HS-5 (cell line): Measurements from ENCODE around the gene SSR4.
"Not testable (repeated sequence)": the region's sequence is repeated elsewhere in the genome, so short reads cannot be mapped to it uniquely, and the experiment has no call there.

Source experiments
- DNase-seq: peaks from one replicate; pipeline ENCODE4 v3.0.0-alpha.2; 2012; ENCODE audit warnings: low read depth

The SSR4 gene

DNA sequence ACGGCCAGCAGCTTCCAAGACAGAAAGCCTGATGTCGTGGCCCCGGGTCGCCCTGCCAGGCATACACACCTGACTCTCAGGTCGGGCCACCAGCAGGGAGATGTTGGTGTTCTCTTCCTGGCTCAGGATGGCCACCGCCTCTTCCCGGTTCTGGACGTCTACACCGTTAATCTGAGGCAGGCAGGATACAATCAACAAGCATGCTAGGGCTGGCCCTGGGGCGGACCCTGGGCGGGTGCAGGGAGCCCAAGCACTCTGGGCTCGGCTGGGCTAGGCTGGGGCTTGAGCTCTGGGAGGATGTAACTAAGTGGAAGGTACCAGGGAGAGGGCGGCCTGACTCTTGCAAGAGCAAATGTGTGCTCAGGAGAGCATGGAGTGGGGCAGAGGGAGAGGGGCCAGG is 11.0 kb downstream of the SSR4 start:
- no peak for DNase-seq

DNA sequence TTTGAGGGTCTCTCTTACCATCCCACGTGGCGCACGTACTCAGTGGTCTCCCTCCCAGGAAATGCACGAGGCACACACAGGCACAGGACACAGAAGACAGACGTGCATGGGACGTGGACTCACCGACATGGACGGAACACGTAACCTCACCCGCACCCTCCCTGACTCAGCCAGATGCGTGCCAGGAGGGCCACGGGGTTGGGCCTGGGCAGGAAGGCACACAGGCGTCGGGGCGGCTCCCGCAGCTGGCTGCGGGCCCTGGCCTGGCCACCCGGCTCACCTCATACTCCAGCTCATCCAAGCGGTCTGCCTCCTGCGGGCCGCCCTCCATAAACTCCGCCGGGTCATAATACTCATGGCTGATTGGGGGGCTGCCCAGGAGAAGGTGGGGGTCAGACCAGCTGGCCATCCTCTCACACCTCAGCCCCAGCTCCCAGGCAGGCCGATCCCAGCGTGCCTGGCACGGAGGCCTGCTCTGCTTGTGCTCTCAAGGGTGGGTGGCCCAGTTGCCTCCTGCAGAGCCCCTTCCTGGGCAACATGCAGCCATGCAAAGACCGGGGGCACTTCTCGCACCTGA is 12.6 kb downstream of the SSR4 start:
- DNase-seq, result no peak

DNA sequence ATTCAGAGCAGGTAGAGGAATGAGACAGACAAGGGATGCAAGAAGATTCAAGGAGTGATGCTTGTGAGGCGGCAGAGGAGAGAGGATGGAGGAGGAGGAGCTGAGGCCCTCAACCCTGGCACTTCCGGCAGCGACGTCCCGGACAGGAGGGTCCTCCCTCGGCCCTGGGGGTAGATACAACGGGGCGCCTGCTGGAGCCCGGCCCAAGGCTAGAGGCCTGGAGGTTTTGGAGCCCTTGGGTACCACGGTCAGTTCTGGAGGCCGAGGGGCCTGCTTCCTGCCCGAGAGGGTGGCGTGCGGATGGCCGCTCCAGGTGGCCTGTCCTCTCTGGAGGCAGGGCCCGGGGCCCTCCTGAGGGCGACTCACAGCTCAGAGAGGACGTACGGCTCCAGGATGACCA is 13.5 kb downstream of the SSR4 start:
- no peak for DNase-seq

DNA sequence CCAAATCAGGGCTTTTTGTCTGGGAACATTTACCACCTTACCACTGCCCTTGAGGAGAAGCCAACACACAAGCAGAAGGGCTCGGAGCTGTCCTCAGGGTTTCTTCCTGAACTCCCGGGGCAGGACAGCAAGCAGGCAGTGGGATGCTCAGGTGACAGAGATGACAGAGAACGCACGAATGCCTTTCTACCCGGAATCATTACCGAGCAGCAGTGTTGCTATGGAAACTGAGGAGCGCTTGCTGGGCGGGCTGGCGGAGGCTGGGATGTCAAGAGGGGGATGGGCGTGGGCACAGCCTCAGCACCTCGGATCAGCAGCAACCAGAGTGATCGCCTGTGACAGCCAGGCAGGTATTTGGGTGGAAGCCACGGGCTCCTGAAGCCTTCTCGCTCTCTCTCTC is 17.8 kb downstream of the SSR4 start:
- no peak for DNase-seq

DNA sequence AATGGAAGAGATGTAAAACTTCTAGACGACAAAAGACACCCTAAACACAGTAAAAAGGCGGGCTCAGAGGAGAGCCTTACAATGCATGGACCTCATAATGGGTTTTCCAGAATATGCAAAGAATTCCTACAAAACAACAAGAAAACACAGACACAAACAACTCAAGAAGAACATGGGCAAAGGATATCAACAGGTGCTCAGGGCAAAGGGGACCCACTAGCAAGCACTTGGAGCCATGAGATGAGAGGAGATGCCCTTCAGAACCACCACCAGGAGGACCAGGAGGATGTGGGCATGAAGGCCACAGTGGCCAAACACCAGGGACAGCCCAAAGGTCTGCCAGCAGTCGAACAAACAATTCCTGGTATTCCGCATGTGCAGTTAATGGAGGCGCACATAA is 18.7 kb downstream of the SSR4 start:
- no peak for DNase-seq

DNA sequence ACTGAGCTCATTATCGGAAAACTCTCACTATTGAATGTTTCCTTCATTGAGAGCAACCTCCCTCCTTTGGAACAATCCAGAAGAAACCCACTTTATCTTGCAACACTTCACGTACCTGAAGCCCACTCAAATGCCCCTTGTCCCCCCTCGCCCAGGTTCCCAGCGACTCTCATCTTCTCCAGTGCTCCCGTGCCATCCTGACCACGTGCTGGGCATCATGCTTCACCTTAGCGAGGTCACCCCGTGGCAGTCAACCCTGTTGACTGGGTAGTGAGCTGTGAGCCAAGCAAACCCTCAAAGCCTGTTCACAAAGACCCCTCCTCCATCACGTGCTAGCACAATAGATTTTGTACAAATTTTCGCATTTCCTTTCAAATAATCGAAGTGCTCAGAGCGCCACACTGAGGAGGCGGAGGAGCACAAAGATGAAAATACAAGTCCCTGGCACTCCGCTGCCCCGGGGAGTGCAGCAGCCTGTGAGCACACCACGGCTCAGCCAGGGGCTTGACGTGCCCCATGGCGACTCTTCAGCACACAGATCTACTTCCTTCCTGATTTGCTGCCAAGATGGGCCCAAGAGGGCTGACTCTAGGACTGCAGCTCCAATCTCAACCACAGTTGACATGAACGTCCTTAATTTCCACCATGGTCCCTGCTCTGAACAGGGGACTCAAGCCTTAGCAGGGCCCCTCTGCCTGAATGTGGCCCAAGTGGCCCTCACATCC is 20.3 kb downstream of the SSR4 start:
- DNase-seq, result no peak

DNA sequence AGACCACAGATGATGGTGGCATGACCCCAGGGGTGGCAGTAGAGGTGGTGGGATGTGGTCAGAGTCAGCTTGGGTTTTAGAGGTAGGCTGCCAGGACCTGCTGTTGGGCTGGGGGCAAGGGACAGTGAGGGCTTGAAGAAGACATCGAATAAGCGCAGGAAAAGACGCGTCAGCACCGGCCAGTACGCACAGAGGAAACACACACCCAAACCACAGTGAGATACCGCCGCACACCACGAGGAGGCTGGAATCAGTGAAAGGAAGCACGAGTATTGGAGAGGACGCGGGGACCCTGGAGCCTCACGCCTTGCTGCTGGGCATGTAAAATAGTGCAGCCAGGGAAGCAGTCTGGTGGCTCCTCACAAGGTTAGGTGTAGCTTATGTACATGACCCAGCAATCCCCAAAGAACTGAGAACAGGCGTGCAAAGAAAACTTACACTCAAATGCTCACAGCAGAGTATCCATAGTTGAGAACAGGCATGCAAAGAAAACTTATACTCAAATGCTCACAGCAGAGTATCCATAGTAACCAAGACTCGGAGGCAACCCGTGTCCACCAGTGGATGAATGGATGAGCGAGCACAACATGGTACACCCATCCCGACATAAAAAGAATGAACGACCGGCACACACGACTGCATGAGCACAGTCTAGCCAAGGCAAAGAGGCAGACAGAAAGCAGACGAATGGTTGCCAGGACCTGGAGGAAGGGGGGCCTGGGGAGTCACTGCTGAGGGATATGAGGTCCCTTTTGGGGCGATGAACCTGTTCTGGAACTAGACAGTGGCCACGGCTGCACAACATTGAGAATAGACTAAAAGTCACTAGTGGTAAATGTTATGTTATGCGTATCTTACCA is 22.6 kb downstream of the SSR4 start:
- no peak for DNase-seq

DNA sequence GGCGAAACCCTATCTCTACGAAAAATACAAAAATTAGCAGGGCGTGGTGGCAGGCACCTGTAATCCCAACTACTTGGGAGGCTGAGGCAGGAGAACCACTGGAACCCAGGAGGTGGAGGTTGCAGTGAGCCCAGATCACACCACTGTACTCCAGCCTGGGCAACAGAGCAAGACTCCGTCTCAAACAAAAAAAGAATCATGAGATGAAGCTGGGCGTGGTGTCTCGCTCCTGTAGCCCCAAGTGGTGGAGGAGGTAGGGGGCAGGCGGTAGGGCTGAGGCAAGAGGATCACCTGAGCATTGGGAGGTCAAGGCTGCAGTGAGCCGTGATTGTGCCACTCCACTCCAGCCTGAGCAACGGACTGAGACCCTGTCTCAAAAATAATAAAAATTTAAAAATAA is 23.6 kb downstream of the SSR4 start:
- DNase-seq, result not testable (repeated sequence)

DNA sequence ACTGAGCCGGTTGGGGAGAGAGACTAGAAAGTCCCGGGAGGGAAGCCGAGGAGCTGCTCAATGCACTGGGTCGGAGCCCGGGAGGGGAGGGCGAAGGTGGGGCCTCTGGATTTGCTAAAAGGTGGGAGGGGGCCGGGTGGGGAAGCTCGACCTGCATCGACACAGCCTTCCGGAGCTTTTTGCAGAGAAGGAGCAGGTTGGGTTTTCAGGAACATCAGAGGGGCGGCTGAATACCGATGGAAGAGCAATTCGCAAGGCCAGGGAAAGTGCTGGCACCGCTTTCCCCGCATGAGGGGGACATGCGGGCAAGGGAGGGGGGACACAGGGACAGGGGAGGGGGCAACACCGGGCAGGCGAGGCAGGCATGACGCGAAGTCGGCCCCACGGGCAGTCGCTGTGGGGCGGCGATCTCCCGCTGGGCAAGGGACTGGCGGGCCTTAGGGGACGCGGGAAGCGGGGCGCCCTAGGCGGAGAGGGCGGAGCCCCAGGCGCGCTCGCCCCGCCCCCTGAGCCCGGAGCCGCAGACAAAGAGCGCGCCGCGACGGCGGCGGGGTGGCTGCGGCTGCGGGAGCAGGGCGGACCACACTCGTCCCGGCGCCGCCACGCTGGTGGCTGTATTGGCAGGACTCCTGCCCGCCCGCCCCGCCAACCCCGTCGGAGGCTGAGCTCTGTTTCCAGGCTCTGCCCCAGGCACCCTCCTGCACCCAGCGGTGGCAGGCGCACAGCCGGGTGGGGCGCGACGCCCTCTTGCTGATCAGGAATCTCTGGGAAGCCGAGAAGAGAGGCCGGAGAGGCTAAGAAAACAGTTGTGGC is 24.3 kb downstream of the SSR4 start:
- no peak for DNase-seq

DNA sequence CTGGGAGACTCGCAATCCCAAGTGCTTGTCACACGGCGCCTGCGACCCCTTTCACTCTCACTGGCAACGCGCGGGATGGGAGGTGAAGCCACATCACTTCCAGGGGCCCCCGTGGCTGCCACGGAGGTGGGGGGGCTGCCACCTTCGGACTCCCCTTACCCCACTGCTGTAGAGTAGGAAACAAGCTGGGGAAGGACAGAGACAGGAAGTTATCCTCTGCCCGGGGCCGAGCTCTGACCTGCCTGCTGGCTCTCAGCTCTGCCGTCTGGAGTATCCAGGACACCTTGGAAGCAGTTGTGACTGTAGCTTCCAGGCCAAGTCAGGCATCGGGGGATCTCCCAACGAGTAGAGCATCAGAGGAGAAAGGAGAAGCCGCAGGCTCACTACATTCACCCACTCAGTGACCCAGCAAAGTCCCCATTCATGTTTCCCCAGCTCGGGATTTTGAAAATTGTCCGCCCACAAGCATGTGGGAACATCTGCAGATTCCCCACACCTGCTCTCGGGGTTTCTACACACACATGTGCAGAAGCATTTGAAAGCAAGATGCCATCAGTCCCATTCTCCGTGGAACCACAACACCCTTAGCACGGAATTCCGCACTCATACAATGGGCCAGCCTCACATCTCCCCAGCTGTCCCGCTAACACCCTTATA is 25.0 kb downstream of the SSR4 start:
- DNase-seq, result no peak

DNA sequence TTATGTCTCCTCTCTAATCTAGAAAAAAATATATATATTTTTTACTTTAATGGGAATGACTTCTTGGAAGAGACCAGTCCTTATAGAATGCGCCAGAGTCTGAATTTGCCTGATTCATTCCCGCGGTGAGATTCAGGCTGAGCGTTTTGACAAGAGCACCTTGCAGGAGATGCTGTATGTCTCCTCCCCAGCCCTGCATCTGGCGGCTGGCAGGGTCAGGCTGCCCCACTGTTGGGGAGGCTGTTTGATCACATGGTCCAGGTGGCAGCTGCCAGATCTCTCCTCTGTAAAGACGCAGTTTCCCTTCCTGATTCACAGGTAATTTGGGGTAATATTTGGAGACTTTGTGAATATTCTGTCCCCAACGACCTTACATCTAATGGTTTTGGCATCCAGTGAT is 26.1 kb downstream of the SSR4 start:
- DNase-seq, result no peak

DNA sequence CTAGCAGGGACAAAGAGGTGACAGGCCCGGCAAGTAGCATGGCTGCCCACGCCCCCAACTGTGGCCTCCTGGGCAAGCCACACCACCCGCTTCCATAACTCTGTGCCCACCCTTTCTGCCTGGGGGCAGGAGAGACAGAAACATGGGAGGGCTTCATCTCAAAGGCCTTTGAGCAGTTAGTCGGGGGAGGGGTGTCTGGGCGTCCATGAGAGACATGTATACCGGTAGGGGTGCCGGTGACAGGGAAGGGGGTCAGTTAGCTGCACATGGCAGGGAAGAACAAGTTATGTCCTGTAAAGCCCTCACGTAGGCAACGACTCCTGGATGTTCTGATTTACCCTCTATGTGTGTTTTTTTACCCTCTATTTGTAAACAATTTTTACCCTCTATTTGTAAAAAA is 26.6 kb downstream of the SSR4 start:
- DNase-seq, result no peak

DNA sequence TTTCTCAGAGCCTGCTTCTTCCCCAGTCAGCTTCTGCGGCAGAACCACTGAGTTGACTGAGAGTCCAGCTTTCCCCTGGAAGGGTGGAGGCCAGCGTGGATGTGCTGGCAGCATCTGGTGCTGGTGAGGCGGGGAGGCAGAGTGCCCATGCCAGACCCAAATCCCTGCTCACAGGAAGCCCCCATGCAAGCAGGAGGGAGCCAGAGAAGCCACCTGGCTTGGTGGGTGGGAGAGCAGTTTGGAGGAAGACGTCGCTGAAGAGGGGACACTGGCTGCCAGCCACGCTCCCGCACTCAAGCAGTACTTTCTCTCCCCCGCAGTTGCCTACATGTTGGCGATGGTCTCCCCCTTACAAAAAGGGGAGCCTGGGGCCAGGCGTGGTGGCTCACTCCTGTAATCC is 29.9 kb downstream of the SSR4 start:
- no peak for DNase-seq

DNA sequence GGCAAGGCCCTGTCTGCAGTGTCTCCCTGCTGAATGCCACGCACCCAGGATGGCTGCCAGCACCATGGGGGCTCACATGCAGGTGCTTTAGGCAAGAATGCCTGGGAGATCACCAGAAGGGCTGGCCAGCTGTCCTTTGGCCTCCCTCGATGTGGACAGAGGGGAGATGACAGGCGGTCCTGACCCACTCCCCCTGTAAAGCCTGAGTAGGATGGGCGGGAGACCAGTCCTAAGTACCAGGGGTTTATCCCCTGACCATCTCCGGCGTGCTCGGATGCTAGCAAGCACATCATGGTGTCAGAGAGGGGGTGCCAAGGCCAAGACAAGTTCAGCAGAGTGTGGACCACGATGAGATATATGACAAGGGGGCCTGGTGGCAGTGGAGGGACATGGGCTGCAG is 30.6 kb downstream of the SSR4 start:
- DNase-seq, result no peak

DNA sequence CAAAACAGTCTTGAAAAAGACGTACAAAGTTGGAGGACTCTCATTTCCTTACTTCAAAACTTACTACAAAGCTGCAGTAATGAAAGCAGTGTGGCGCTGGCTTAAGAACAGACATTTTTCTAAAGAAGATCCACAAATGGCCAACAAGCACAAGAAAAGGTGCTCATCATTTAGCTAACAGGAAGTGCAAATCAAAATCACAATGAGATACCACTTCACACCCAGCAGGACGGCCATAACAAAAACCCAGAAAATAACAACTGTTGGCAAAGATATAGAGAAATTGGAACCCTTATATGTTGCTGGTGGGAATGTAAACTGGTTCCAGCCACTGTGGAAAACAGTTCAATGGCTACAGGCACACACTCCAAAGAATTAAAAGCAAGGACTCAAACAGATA is 32.5 kb downstream of the SSR4 start:
- DNase-seq, result no peak

DNA sequence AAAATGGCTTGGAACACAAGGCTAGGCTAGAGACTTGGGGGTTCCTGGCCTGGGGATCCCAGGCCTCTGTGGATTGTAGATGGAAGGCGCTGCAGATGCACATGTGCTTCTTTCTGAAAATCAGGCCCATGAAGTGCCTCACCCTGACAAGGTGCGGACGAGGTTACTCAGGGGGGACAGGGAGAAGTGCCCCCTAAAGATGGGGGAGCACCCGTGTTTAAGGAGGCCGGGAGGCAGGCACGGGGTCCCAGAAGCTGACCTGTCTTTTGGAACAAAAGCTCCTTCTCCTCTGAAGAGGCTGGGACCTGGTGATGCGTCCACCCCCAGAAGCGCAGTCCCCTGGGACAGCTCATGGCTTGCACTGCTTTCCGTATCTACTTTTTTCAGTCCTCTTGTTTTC is 33.4 kb downstream of the SSR4 start:
- no peak for DNase-seq

DNA sequence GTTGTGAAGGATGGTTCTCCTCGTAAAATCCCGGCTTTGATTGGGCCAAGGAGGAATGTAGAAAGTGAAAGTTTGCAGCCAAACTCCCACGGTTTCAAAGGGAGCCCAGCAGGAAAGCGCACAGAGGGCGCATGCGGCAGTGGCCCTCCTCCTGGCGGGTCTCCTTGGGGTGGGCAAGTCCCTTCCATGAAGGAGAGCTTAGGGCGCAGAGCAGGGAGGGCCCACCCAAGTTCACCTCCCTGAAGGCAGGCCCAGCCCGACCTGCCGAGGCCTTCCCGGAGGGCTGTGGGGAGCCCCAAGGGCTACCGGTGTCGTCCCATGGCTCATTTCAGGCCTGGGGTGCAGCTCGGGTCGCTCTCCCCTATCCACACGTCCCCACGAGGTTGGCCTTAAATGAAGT is 33.8 kb downstream of the SSR4 start:
- no peak for DNase-seq

DNA sequence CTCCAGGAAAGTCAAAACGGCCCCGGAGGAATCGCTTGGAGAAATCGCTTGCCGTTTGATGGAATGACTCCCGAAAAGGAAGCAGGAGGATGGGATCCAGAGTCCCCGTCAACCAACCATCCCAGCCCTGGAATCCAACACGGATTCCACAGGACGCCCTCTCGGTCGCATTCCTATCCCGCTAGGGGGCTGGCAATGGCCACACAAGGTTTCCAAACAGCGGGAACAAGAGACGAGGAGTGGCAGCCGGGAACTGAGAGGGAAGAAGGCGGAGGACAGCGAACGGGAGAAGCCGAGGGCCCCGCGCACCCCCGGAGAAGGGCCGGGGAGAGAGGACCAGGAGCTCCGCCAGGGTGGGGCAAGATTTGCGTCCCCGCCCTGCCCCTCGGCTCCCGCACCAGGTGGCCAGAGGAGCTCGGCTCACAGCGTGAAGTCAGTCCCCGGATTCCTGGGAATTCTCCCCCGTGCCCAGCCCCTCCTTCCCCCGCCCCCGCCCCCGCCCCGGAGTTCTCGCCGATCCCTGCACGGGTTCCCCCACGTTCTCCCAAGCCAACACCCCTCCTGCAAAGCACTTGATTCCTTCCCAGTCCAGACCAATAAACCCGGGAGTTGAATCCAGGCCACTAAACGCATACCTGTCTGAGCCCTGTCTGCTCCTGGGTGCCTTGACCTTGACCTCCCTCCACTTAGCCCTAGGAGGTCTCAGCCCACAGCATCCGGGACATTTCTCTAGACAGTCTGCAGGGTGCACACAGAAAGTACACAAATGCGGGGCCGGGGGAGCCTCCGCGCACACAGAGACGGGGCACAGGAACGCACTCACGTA is 34.5 kb downstream of the SSR4 start:
- DNase-seq, result no peak

DNA sequence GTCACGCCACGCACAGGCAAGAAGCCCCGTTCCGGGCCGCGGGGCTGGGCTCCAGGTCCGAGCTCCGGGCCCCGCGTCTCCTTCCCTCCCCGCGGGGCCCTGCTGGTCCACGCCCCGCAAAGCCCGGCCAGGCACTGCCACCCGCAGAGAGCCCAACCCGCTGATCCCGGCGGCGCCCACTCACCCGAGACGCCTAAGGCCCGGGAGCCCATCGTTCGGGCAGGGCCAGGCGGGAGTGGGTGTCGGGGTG is 35.0 kb downstream of the SSR4 start:
- no peak for DNase-seq

DNA sequence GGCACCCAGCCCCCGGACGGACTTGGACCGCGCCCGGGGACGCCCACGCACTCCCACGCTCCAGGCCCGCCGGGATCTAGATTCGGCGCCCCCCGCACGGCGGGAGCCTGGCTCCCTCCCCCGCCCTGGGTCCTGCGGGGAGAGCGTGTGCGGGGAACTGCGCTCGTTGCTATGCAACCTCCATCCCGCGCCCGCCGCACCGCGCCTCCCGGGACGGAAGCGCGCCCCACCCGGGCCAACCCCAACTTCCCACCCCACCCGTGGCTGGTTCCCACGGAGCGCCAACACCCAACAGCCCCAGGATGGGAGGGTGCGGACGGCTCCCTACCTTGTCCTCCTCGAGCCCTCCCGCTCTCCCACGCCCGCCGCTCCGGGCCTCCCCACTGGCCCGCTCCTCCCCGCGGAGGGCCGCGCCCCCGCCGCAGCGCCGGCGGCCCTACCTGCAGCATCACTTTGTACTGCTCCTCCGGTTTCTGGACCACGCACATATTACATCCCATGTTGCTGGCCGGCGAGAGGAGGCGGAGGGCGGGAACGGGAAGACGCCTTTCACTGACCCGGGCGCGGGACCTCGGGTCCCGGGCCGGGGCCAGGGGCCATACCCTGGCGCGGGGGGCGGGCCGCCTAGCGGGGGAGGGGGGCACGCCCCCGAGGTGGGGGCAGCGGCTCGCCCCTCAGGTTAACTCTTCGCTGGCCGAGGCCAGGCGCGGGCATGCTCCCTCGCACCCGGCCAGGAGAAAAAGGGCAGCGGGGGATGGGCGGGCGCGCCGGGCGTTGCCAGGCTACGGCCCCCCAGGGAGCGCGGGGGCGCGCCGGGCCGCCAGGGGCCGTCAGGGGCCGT is 35.6 kb downstream of the SSR4 start, which contains the start of gene PDZD4:
Gene PDZD4, minus strand, starts transcription at position 746 of the 841 bp plus-strand sequence. Its CDS starts 246 bp downstream, at position 500.
- no peak for DNase-seq
